H54 (cell line): ENCODE measurements around the gene ACOT7.
A peak's percentile ranks its signal among the peaks of the same experiment; 100 is the strongest.
"Not testable (repeated sequence)": the region's sequence is repeated elsewhere in the genome, so short reads cannot be mapped to it uniquely, and the experiment has no call there.

Source experiments
- DNase-seq: peaks from one replicate; pipeline ENCODE4 v3.0.0; 2011; ENCODE audit warnings: low spot score, mixed read lengths; ENCODE audit not compliant: insufficient read length
- FAIRE-seq: peaks from 3 replicates; lab custom pipeline; 2011; peaks lifted over from hg19 to GRCh38; lab: Jason Lieb, UNC
- POLR2A ChIP-seq: IDR thresholded peaks from 2 replicates; pipeline ENCODE4 v1.6.1; 2011; ENCODE audit warnings: low read depth, mild to moderate bottlenecking, low read length

The ACOT7 gene

GRCh38 chr1:6393400-6394187 is at the start of gene ACOT7:
ACOT7 (minus strand) TSS chr1:6393767; CDS start chr1:6393399, 368 bp downstream.
- DNase-seq (peak; percentile 81), FAIRE-seq (no peak)
- peak; percentile 9; the same call in 1 of the 2 replicates for TF ChIP-seq POLR2A

GRCh38 chr1:6441586-6441985 is 48.0 kb upstream of the ACOT7 start:
- DNase-seq: no peak
- TF ChIP-seq POLR2A: no peak
- no peak for FAIRE-seq

GRCh38 chr1:6440198-6441126 is 46.9 kb upstream of the ACOT7 start:
- DNase-seq (no peak), FAIRE-seq (no peak)
- no peak for TF ChIP-seq POLR2A

GRCh38 chr1:6438047-6438525 is 44.5 kb upstream of the ACOT7 start:
- no peak for TF ChIP-seq POLR2A
- DNase-seq (peak; percentile 59), FAIRE-seq (no peak)

- FAIRE-seq, DNase-seq: not testable (repeated sequence)
These were observed 43.6 kb upstream of the ACOT7 start for GRCh38 chr1:6437012-6437700.

- FAIRE-seq, DNase-seq: not testable (repeated sequence)
These were observed 42.7 kb upstream of the ACOT7 start for GRCh38 chr1:6436277-6436676.

- TF ChIP-seq POLR2A: no peak
- FAIRE-seq: no peak
- DNase-seq: no peak
These were observed 42.0 kb upstream of the ACOT7 start for GRCh38 chr1:6435547-6435946.

- FAIRE-seq (no peak), DNase-seq (no peak)
- TF ChIP-seq POLR2A: no peak
These were observed 41.6 kb upstream of the ACOT7 start for GRCh38 chr1:6435129-6435528.

- TF ChIP-seq POLR2A: no peak
- FAIRE-seq (no peak), DNase-seq (no peak)
These were observed 40.6 kb upstream of the ACOT7 start for GRCh38 chr1:6434186-6434585.

GRCh38 chr1:6431645-6432579 is 38.3 kb upstream of the ACOT7 start:
- FAIRE-seq, DNase-seq: not testable (repeated sequence)

GRCh38 chr1:6429660-6430411 is 36.3 kb upstream of the ACOT7 start:
- not testable (repeated sequence) for DNase-seq, FAIRE-seq

GRCh38 chr1:6428453-6428852 is 34.9 kb upstream of the ACOT7 start:
- DNase-seq, FAIRE-seq: not testable (repeated sequence)
